ENCODE results near the gene LRRC7.

DNA sequence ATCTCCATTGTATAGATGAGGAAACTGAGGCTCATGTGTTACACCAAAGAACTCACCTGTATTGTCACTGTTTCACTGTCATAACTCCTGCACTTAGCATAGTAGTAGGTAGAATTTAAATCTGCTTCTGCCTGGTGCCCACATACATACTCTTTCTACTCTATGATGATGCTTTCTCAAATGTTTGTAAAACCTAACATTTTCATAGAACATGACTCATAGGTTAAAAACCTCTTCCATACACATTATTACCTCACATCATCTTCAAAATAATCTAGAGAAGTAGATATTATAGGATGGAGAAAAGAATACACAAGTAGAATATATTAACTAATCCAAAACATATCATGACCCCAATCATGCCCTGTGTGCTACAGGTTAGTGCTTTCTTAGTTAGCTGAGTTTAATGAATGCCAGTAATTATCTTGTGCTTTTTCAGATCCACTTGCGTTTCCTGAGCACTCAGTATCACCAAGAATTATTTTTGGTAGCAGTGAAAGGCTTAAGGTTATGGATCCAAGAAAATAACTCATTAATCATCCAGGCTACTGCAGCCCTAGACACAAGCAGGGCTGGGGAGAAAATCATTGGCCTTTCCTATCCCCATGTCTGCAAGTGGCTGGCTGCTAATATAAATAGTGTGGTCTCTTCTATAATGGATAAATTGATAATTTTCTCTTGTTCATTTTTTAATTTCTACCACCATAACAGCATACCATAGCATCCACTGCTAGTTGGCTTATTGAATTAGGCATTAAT is 480.8 kb downstream of the LRRC7 start:
- TF ChIP-seq, protein P1, sequence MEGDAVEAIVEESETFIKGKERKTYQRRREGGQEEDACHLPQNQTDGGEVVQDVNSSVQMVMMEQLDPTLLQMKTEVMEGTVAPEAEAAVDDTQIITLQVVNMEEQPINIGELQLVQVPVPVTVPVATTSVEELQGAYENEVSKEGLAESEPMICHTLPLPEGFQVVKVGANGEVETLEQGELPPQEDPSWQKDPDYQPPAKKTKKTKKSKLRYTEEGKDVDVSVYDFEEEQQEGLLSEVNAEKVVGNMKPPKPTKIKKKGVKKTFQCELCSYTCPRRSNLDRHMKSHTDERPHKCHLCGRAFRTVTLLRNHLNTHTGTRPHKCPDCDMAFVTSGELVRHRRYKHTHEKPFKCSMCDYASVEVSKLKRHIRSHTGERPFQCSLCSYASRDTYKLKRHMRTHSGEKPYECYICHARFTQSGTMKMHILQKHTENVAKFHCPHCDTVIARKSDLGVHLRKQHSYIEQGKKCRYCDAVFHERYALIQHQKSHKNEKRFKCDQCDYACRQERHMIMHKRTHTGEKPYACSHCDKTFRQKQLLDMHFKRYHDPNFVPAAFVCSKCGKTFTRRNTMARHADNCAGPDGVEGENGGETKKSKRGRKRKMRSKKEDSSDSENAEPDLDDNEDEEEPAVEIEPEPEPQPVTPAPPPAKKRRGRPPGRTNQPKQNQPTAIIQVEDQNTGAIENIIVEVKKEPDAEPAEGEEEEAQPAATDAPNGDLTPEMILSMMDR (IDR thresholded peaks at IDR 0.05 in 4 of 5, conservative IDR thresholded peaks at IDR 0.05 in 1 of 5): no peak
- TF ChIP-seq POLR2A (IDR thresholded peaks at IDR 0.05): no peak

Measured in gastrocnemius medialis (tissue), 4 donors.